ENCODE measurements around the gene TOLLIP.

The TOLLIP gene

GRCh38 chr11:1232021-1232882 is 77.2 kb downstream of the TOLLIP start:
- DNase-seq (ENCODE audit: low read depth in 2 of 2), result no peak

DNA sequence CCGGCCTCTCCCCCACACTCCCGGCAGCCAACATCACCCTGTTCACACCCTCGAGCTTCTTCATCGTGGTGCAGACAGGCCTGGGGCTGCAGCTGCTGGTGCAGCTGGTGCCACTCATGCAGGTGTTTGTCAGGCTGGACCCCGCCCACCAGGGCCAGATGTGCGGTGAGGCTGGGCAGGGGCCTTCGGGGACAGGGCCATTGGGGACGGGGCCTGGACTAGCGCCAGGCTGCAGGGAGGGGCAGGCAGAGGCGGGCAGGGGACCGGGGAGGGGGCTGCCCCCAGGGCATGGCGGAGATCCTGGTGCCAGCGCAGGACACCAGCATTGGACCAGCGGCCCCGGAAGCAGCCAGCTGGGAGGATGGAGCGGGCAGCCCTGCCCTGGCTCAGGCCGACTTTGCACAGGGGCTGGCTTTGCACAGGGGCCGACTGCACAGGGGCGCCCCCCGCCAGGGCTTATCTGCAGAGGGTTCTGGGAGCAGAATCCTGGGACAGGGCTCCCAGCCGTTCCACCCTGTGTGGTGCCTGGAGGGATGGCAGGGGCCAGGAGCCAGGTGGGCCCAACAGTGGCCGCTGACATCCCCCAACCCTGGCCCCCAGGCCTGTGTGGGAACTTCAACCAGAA is 77.9 kb downstream of the TOLLIP start:
- no peak for DNase-seq (ENCODE audit: low read depth in 2 of 2)

GRCh38 chr11:1230456-1231395 is 78.7 kb downstream of the TOLLIP start:
- no peak for DNase-seq (ENCODE audit: low read depth in 2 of 2)

GRCh38 chr11:1230121-1230455 is 79.3 kb downstream of the TOLLIP start:
- DNase-seq (ENCODE audit: low read depth in 2 of 2), result no peak

DNA sequence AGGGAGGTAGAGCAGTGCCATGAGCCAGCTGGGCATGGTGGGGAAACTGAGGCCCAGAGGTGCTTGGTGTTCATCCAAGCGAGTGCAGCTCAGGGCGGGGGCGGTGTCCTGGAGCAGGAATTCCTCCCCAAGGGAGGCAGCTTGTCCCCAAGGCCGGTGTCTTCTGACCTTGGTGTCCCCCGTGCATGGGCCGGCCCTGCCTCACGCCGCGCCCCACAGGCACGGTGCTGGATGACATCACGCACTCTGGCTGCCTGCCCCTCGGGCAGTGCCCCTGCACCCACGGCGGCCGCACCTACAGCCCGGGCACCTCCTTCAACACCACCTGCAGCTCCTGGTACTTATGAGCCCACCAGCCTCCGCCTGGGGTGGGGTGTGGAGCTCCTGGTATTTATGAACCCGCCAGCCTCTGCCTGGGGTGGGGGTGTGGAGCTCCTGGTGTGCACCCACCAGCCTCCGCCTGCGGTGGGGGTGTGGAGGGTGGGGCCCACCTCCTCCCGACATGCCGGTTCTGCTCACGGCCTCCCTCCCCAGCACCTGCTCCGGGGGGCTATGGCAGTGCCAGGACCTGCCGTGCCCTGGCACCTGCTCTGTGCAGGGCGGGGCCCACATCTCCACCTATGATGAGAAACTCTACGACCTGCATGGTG is 79.8 kb downstream of the TOLLIP start:
- DNase-seq (ENCODE audit: low read depth in 2 of 2), result no peak

DNA sequence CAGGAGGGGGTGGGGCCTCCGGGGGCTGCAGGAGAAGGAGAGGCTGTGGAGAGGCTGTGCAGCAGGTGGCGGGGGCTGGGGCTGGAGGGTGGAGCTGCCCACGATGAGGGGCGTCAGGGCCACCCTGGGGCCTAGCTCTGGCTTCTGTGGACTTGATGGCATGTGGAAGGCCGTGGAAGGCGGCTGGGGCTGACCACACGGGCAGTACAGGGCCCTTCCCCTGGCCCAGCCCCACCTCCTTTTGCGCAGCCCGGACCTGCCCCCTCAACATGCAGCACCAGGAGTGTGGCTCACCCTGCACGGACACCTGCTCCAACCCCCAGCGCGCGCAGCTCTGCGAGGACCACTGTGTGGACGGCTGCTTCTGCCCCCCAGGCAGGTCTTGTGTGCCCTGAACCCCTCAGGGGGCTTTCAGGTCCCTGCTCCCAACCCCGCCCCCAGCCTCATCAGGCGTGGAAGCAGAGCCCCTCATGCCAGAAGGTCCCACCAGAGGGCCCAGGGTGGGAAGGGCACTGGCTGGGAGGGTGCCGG is 80.4 kb downstream of the TOLLIP start:
- DNase-seq (ENCODE audit: low read depth in 2 of 2), result no peak

- DNase-seq (ENCODE audit: low read depth in 2 of 2), result no peak
Observed at GRCh38 chr11:1228101-1228821, 81.2 kb downstream of the TOLLIP start.

GRCh38 chr11:1227551-1228100 is 81.8 kb downstream of the TOLLIP start:
- DNase-seq (ENCODE audit: low read depth in 2 of 2), result no peak

- no peak for DNase-seq (ENCODE audit: low read depth in 2 of 2)
Observed at GRCh38 chr11:1226986-1227550, 82.4 kb downstream of the TOLLIP start.

- no peak for DNase-seq (ENCODE audit: low read depth in 2 of 2)
Observed at GRCh38 chr11:1226226-1226985, 83.0 kb downstream of the TOLLIP start.

DNA sequence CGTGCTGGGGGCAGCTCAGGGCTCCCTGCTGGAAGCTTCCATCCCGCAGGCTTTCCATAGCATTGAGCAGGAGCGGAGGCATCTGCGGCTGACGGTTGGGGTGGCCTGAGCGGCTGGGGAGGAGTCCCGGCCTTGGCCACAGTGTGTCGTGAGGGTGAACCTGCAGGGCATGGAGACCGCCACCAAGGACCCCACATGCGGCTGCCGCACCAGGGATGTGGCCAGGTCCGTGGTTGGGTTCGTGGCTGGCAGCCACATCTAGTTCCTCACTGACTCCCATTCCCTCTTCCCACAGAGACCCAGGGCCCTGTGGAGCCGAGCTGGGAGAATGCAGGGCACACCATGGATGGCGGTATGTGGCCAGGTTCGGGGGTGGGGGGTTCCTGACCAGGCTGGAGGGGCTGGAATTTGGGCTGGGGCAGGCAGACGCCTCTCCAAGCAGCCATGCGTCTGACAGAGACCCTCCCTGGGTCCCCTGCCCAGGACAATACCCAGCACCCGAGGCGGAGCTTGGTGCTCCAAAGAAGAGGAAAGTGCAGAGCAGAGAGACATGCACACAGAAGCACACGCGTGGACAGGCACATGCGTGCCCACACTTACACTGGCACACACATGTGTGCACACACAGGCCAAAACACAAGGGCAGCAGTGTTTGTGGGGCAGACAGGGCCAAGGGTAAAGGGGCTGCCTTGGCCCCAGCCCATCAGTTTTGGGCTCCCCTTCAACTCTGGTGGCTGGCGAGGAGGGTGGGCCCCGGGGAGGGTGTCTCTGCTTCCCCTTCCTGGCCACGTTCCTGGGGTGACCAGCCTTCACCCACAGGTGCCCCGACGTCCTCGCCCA is 83.8 kb downstream of the TOLLIP start:
- DNase-seq (ENCODE audit: low read depth in 2 of 2), result no peak

DNA sequence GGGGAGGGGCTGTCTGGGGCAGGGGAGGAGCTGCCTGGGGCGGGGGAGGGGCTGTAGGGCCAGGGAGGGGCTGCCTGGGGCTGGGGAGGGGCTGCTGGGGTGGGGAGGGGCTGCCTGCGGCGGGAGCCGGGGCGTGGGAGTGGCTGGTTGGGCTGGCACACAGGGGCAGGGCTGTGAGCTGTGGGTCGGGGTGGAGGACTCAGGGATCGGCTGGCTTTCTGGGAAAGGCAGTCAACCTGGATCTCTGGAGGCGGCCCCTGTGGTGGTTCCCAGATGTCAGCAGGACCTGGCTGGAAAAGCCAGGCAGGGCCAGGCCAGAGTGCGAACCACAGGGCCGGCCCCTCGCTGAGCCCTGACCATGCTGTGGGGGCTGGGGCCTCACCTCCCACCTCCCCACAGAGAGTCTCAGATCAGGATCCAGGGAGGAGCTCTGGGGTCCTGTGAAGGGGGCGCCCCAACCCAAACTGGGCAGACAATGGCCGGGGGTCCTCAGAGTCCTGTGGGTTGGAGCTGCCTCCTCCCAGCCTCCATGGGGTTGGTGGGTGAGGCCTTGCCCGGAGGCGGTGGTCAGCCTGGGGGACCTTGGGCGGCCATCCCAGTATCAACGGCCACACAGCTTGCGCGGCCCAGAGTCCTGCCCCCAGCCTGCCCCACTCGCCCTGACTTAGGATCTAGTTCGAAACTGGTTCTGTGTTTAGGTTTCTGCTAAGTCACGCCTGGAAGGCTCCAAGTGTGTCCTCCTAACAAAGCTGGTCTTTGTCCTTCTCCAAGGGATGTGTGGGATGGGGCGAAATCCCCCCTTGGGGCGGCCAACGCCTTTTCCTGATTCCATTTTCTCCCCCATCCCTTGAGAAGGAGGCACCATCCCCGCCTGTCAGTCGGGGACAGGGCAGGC is 84.7 kb downstream of the TOLLIP start:
- no peak for DNase-seq (ENCODE audit: low read depth in 2 of 2)
